ENCODE results near the gene ARFRP1. TPM values are rescaled to one million over a fixed set of nuclear protein-coding genes. Genes with fewer than 3 reads are reported as not detected.

ARFRP1 gene
- total and polyA plus RNA-seq, 2 of the 4 experiments (the other 2 are of a cell fraction) = 25.3 to 36.6 TPM

- 0 out of 4 replicates have a peak, but pooled peaks cover 0 to 2% of the 10 kb centered on the region in 2 experiments for H3K79me1 ChIP-seq (ENCODE audit: low read depth in 1 of 2, low read length in 2 of 2)
- no peak for TF ChIP-seq POLR2A (IDR thresholded peaks at IDR 0.05; ENCODE audit: low read depth, low read length)
- no peak for TF ChIP-seq ELK1 (IDR thresholded peaks at IDR 0.05; ENCODE audit: borderline replicate concordance, low read depth, low read length)
- TF ChIP-seq BHLHE40 (IDR thresholded peaks at IDR 0.05; ENCODE audit: low read depth, low read length) = no peak
- no peak for TF ChIP-seq RAD21 (IDR thresholded peaks at IDR 0.05; ENCODE audit: low read length)
- no peak for TF ChIP-seq RCOR1 (IDR thresholded peaks at IDR 0.05; ENCODE audit: insufficient replicate concordance, low read length)
- TF ChIP-seq MXI1 (IDR thresholded peaks at IDR 0.05; ENCODE audit: borderline replicate concordance, low read depth, low read length) = no peak
- no peak for TF ChIP-seq CHD1 (IDR thresholded peaks at IDR 0.05; ENCODE audit: low read depth, low read length)
- TF ChIP-seq FOS (IDR thresholded peaks at IDR 0.05; ENCODE audit: low read depth, low read length) = no peak
- H3K9ac ChIP-seq (ENCODE audit: low read depth, low read length) = no peak overlapping the region
- no TSS peak for BruUV-seq (replicated peaks)
- intact Hi-C loops (cut with micrococcal nuclease) = no loop called here
- no peaks in the 10 kb centered on the region; the same call in 1 of the 2 replicates for H4K20me1 ChIP-seq (ENCODE audit: insufficient read depth, low read length)
- no peak overlapping the region for H2BK5ac ChIP-seq (ENCODE audit: low read depth, low read length, poor library complexity, severe bottlenecking)
- ChIA-PET CTCF (no interaction called here), POLR2A (ENCODE audit: unreplicated experiment) (no interaction called here)
- no peaks in the 10 kb centered on the region for H3K9me3 ChIP-seq (ENCODE audit: control insufficient read depth, insufficient read depth, low read length)
- no peak overlapping the region for H4K91ac ChIP-seq (ENCODE audit: insufficient read depth, low read depth, low read length)
- no peak overlapping the region for H2BK120ac ChIP-seq (ENCODE audit: low read depth, low read length)
- H4K8ac ChIP-seq (ENCODE audit: low read depth in 2 of 2, low read length in 2 of 2) = no peak overlapping the region
- no peak overlapping the region for H2AK5ac ChIP-seq (ENCODE audit: low read depth, low read length)
- DNase-seq = no peak
- no peak overlapping the region for H3K56ac ChIP-seq (ENCODE audit: extremely low read depth, insufficient read depth, low read length)
- H2AK9ac ChIP-seq (replicated peaks; ENCODE audit: low read depth, low read length, poor library complexity) = no peak overlapping the region
- no peaks in the 10 kb centered on the region for H3K9me1 ChIP-seq (ENCODE audit: insufficient read depth, low read length)
- dilution Hi-C loops (cut with HindIII; ENCODE audit: low sequenced_read_pairs, unreplicated experiment) = no loop called here
- H3K27ac ChIP-seq (ENCODE audit: insufficient read depth, low read length) = no peak overlapping the region
- H3K27me3 ChIP-seq (ENCODE audit: control insufficient read depth, insufficient read depth, low read length) = no peaks in the 10 kb centered on the region
- no peak overlapping the region for H2BK15ac ChIP-seq (ENCODE audit: low read depth, low read length)
- no peak overlapping the region for H3K4ac ChIP-seq (ENCODE audit: low read depth, low read length)
- peaks cover 6% of the 10 kb centered on the region; the same call in 1 of the 2 replicates for H3K36me3 ChIP-seq (ENCODE audit: control insufficient read depth, insufficient read depth, low read length)
- H2AFZ ChIP-seq (replicated peaks; ENCODE audit: low read length, poor library complexity) = peak overlapping the region; percentile 32
- no peak overlapping the region for H4K5ac ChIP-seq (ENCODE audit: low read depth, low read length)
- no peak overlapping the region for H3K23ac ChIP-seq (ENCODE audit: low read depth, low read length)
- in situ Hi-C loops (cut with MboI; ENCODE audit: low sequenced_read_pairs) = no loop called here
- no peak overlapping the region for H3K18ac ChIP-seq (ENCODE audit: low read depth, low read length)
- H3K4me2 ChIP-seq (ENCODE audit: low read depth, low read length) = no peak overlapping the region
- H3K14ac ChIP-seq (replicated peaks; ENCODE audit: low read depth, low read length) = no peak overlapping the region
- no peak overlapping the region for H2BK20ac ChIP-seq (ENCODE audit: low read depth, low read length)
- no peak overlapping the region for H3K4me3 ChIP-seq (ENCODE audit: insufficient read depth, low read depth, low read length)
- WGBS, 2 experiments (ENCODE audit: extremely low coverage in 2 of 2, insufficient read length in 1 of 2) = 90% methylated on average over 2 of the region's 16 CpGs; no CpG with 5 or more reads in 1 of the 2 experiments
- H3K4me1 ChIP-seq (ENCODE audit: control insufficient read depth, insufficient read depth, low read length) = no peaks in the 10 kb centered on the region
- no peak for ATAC-seq (ENCODE audit: low read depth)
Measured at GRCh38 chr20:63749597-63750508, 42.1 kb upstream of the ARFRP1 start.
